Activated CD8-positive, alpha-beta T cell treated with anti-CD3 and anti-CD28 coated beads, Interleukin-2, amount 10 ng/mL, durations not matched to agents 7 days and 5 days (primary cell): ENCODE results near the gene RTN4RL2. TPM values are rescaled to one million over a fixed set of nuclear protein-coding genes. Genes with fewer than 3 reads are reported as not detected.

Experiments
- ATAC-seq: fragments of 150-1000 bp; cut with Tn5 transposase; one replicate; pipeline ENCODE4 v1.10.0; 2021; ENCODE audit warnings: moderate library complexity
- CTCF ChIA-PET: fragments of 350-600 bp; sonication (Branson Sonifier 250); formaldehyde crosslinking; loops from one replicate; lab custom pipeline; 2021; ENCODE audit warnings: antibody characterized with exemption; lab: Charles Lee
- POLR2A ChIA-PET: fragments of 350-600 bp; sonication (Branson Sonifier 250); formaldehyde crosslinking; loops from one replicate; lab custom pipeline; 2021; ENCODE audit warnings: antibody characterized with exemption; lab: Charles Lee
- DNase-seq: peaks from one replicate; pipeline ENCODE4 v3.0.0-alpha.2; 2020
- H3K27ac Mint-ChIP-seq: one replicate; pipeline ENCODE4 v1.8.0; 2021; ENCODE audit warnings: mild to moderate bottlenecking, mixed read lengths
- H3K27me3 Mint-ChIP-seq: one replicate; pipeline ENCODE4 v1.8.0; 2021; ENCODE audit warnings: low read depth, mixed read lengths
- H3K36me3 Mint-ChIP-seq: one replicate; pipeline ENCODE4 v1.8.0; 2021; ENCODE audit warnings: low read depth, mixed read lengths
- H3K4me1 Mint-ChIP-seq: one replicate; pipeline ENCODE4 v1.8.0; 2021; ENCODE audit warnings: low read depth, mixed read lengths
- H3K4me3 Mint-ChIP-seq: one replicate; pipeline ENCODE4 v1.8.0; 2021; ENCODE audit warnings: mild to moderate bottlenecking, mixed read lengths
- H3K9me3 Mint-ChIP-seq: one replicate; pipeline ENCODE4 v1.8.0; 2022; ENCODE audit warnings: mixed read lengths; ENCODE audit not compliant: insufficient read depth
- total RNA-seq, 2 experiments: library from RNA; stranded (reverse); gene quantifications; one replicate each; pipeline ENCODE4 v1.2.3, GENCODE V29; 2021

RTN4RL2 gene
- total RNA-seq, 2 experiments from 2014 or later, result 0.47 to 0.57 TPM

- ChIA-PET POLR2A (no interaction called here), CTCF (interaction anchor here (1.2 to 15.7 kb wide), 5 partner anchors 17 to 143 kb away, joined by 3 to 484 read pairs (median 5); partner anchors contain the start of genes SLC43A1 and TIMM10)
- DNase-seq (no peak), ATAC-seq (no peak)
- Mint-ChIP-seq H3K9me3 (no peaks in the 10 kb centered on the region), H3K4me1 (peaks cover 12% of the 10 kb centered on the region), H3K27me3 (no peaks in the 10 kb centered on the region), H3K36me3 (peaks cover 29% of the 10 kb centered on the region), H3K4me3 (no peak overlapping the region), H3K27ac (no peak overlapping the region)
These were observed 37.2 kb downstream of the RTN4RL2 start for GRCh38 chr11:57497303-57498247.

- Mint-ChIP-seq H3K36me3 (peaks cover 30% of the 10 kb centered on the region), H3K9me3 (no peaks in the 10 kb centered on the region), H3K4me3 (no peak overlapping the region), H3K4me1 (peaks cover 6% of the 10 kb centered on the region), H3K27me3 (no peaks in the 10 kb centered on the region), H3K27ac (no peak overlapping the region)
- ATAC-seq, result no peak
- ChIA-PET CTCF (interaction anchor here (8.1 to 15.7 kb wide), 2 partner anchors 18 to 28 kb away, joined by 152 to 484 read pairs; partner anchors contain the start of genes SLC43A1 and TIMM10), POLR2A (no interaction called here)
- no peak for DNase-seq
These were observed 38.2 kb downstream of the RTN4RL2 start for GRCh38 chr11:57498540-57498939.

- DNase-seq (peak; percentile 36), ATAC-seq (peak; percentile 81)
- Mint-ChIP-seq H3K27me3 (no peaks in the 10 kb centered on the region), H3K27ac (no peak overlapping the region), H3K4me1 (no peaks in the 10 kb centered on the region), H3K4me3 (no peak overlapping the region), H3K36me3 (peaks cover 23% of the 10 kb centered on the region), H3K9me3 (no peaks in the 10 kb centered on the region)
- CTCF ChIA-PET, result interaction anchor here (15.7 kb wide), 1 partner anchor 27 kb away, joined by 484 read pairs; the partner anchor contains the start of gene TIMM10
- POLR2A ChIA-PET, result no interaction called here
These were observed 39.2 kb downstream of the RTN4RL2 start for GRCh38 chr11:57499413-57499982.

- H3K9me3 Mint-ChIP-seq, result no peaks in the 10 kb centered on the region
- no peak for ATAC-seq
- peak overlapping the region; percentile 48 for H3K27ac Mint-ChIP-seq
- H3K4me1 Mint-ChIP-seq, result no peaks in the 10 kb centered on the region
- DNase-seq, result no peak
- H3K27me3 Mint-ChIP-seq, result no peaks in the 10 kb centered on the region
- CTCF ChIA-PET, result interaction anchor here (15.7 kb wide), 1 partner anchor 27 kb away, joined by 484 read pairs; the partner anchor contains the start of gene TIMM10
- POLR2A ChIA-PET, result no interaction called here
- H3K36me3 Mint-ChIP-seq, result peaks cover 26% of the 10 kb centered on the region
- H3K4me3 Mint-ChIP-seq, result no peak overlapping the region
These were observed 39.7 kb downstream of the RTN4RL2 start for GRCh38 chr11:57499983-57500461.

GRCh38 chr11:57500515-57500914 lies 40.2 kb downstream of the RTN4RL2 start:
- Mint-ChIP-seq H3K27ac (peak overlapping the region; percentile 48), H3K4me3 (no peak overlapping the region), H3K27me3 (no peaks in the 10 kb centered on the region), H3K9me3 (no peaks in the 10 kb centered on the region), H3K4me1 (no peaks in the 10 kb centered on the region), H3K36me3 (peaks cover 27% of the 10 kb centered on the region)
- CTCF ChIA-PET, result interaction anchor here (15.7 kb wide), 1 partner anchor 26 kb away, joined by 484 read pairs; the partner anchor contains the start of gene TIMM10
- DNase-seq (no peak), ATAC-seq (no peak)
- POLR2A ChIA-PET, result no interaction called here

GRCh38 chr11:57500926-57501325 lies 40.6 kb downstream of the RTN4RL2 start:
- no peaks in the 10 kb centered on the region for H3K27me3 Mint-ChIP-seq
- ATAC-seq (no peak), DNase-seq (no peak)
- H3K27ac Mint-ChIP-seq, result no peak overlapping the region
- ChIA-PET POLR2A (no interaction called here), CTCF (interaction anchor here (1.5 to 15.7 kb wide), 2 partner anchors 26 to 143 kb away, joined by 5 to 484 read pairs; partner anchors contain the start of gene TIMM10)
- no peaks in the 10 kb centered on the region for H3K4me1 Mint-ChIP-seq
- peaks cover 25% of the 10 kb centered on the region for H3K36me3 Mint-ChIP-seq
- no peak overlapping the region for H3K4me3 Mint-ChIP-seq
- H3K9me3 Mint-ChIP-seq, result no peaks in the 10 kb centered on the region

GRCh38 chr11:57501953-57502352 lies 41.6 kb downstream of the RTN4RL2 start:
- Mint-ChIP-seq H3K9me3 (no peaks in the 10 kb centered on the region), H3K4me1 (peaks cover 3% of the 10 kb centered on the region), H3K36me3 (peaks cover 22% of the 10 kb centered on the region), H3K27ac (peak overlapping the region; percentile 51), H3K27me3 (no peaks in the 10 kb centered on the region), H3K4me3 (no peak overlapping the region)
- no peak for ATAC-seq
- CTCF ChIA-PET, result interaction anchor here (1.2 to 15.7 kb wide), 7 partner anchors 8 to 142 kb away, joined by 3 to 484 read pairs (median 9); partner anchors contain the start of gene TIMM10
- DNase-seq, result no peak
- POLR2A ChIA-PET, result interaction anchor here (0.6 to 1.7 kb wide), 3 partner anchors 9 to 32 kb away, joined by 4 to 5 read pairs (median 4); no protein-coding TSS in a partner anchor

GRCh38 chr11:57502376-57502775 lies 42.0 kb downstream of the RTN4RL2 start:
- Mint-ChIP-seq H3K9me3 (no peaks in the 10 kb centered on the region), H3K4me3 (no peak overlapping the region), H3K27ac (peak overlapping the region; percentile 51), H3K27me3 (no peaks in the 10 kb centered on the region), H3K4me1 (peaks cover 3% of the 10 kb centered on the region), H3K36me3 (peaks cover 22% of the 10 kb centered on the region)
- CTCF ChIA-PET, result interaction anchor here (1.2 to 15.7 kb wide), 7 partner anchors 9 to 142 kb away, joined by 3 to 484 read pairs (median 9); partner anchors contain the start of gene TIMM10
- POLR2A ChIA-PET, result interaction anchor here (0.6 to 1.7 kb wide), 3 partner anchors 9 to 31 kb away, joined by 4 to 5 read pairs (median 4); no protein-coding TSS in a partner anchor
- DNase-seq (no peak), ATAC-seq (no peak)

GRCh38 chr11:57502870-57503269 lies 42.5 kb downstream of the RTN4RL2 start:
- Mint-ChIP-seq H3K27ac (no peak overlapping the region), H3K4me3 (no peak overlapping the region), H3K27me3 (no peaks in the 10 kb centered on the region), H3K36me3 (peaks cover 22% of the 10 kb centered on the region), H3K9me3 (no peaks in the 10 kb centered on the region), H3K4me1 (peaks cover 3% of the 10 kb centered on the region)
- CTCF ChIA-PET, result interaction anchor here (0.6 to 15.7 kb wide), 7 partner anchors 9 to 92 kb away, joined by 3 to 484 read pairs (median 9); partner anchors contain the start of gene TIMM10
- POLR2A ChIA-PET, result interaction anchor here (1.4 to 1.7 kb wide), 2 partner anchors 10 to 11 kb away, joined by 4 read pairs; no protein-coding TSS in a partner anchor
- no peak for ATAC-seq
- no peak for DNase-seq

GRCh38 chr11:57504511-57504910 lies 44.2 kb downstream of the RTN4RL2 start:
- no peaks in the 10 kb centered on the region for H3K9me3 Mint-ChIP-seq
- no peak overlapping the region for H3K27ac Mint-ChIP-seq
- H3K36me3 Mint-ChIP-seq, result peaks cover 20% of the 10 kb centered on the region
- H3K27me3 Mint-ChIP-seq, result no peaks in the 10 kb centered on the region
- peaks cover 4% of the 10 kb centered on the region for H3K4me1 Mint-ChIP-seq
- ATAC-seq (no peak), DNase-seq (no peak)
- H3K4me3 Mint-ChIP-seq, result no peak overlapping the region
- ChIA-PET POLR2A (no interaction called here), CTCF (interaction anchor here (1.0 to 6.0 kb wide), 7 partner anchors 10 to 48 kb away, joined by 3 to 53 read pairs (median 9); no protein-coding TSS in a partner anchor)

- no peak for ATAC-seq
- peaks cover 13% of the 10 kb centered on the region for H3K36me3 Mint-ChIP-seq
- H3K9me3 Mint-ChIP-seq, result no peaks in the 10 kb centered on the region
- POLR2A ChIA-PET, result interaction anchor here (0.7 kb wide), 1 partner anchor 11 kb away, joined by 5 read pairs; no protein-coding TSS in a partner anchor
- no peak overlapping the region for H3K4me3 Mint-ChIP-seq
- H3K27me3 Mint-ChIP-seq, result no peaks in the 10 kb centered on the region
- CTCF ChIA-PET, result interaction anchor here (1.6 to 6.0 kb wide), 4 partner anchors 13 to 49 kb away, joined by 3 to 53 read pairs (median 10); partner anchors contain the start of gene RTN4RL2
- H3K27ac Mint-ChIP-seq, result no peak overlapping the region
- no peak for DNase-seq
- peaks cover 10% of the 10 kb centered on the region for H3K4me1 Mint-ChIP-seq
These were observed 46.2 kb downstream of the RTN4RL2 start for GRCh38 chr11:57506522-57506921.
